K562 (cell line): ENCODE measurements around the gene HELZ2. TPM values are rescaled to one million over a fixed set of nuclear protein-coding genes. Genes with fewer than 3 reads are reported as not detected.

Source experiments
- ATAC-seq: fragments of 200-7000 bp; cut with Tn5 transposase; 3 replicates; pipeline ENCODE4 v1.9.1; 2020; ENCODE audit warnings: moderate library complexity
- BruUV-seq: library from RNA; stranded (reverse); fragments of 400-500 nt; replicated peaks from 2 replicates; lab custom pipeline; 2021; lab: Mats Ljungman, UMichigan
- CTCF ChIA-PET: fragments of 300-600 bp; formaldehyde crosslinking; extraction: SDS; loops from one replicate; lab custom pipeline; 2021; ENCODE audit warnings: low intra/inter-chr PET ratio; lab: Yijun Ruan, JAX
- POLR2A ChIA-PET: fragments of 300-600, 350-650 bp; sonication (Branson Sonifier 250); formaldehyde crosslinking; extraction: SDS; loops from one replicate; lab custom pipeline; 2021; ENCODE audit warnings: antibody characterized with exemption, inconsistent platforms; lab: Yijun Ruan, JAX
- DNase-seq, 4 experiments: peaks; one replicate each; pipeline versions ENCODE4 v3.0.0 to v3.0.0-alpha.2; 2011 to 2018; ENCODE audit warnings: low spot score in 3 of 4, mixed read lengths in 3 of 4; ENCODE audit errors: extremely low read depth in 1 of 4
- FAIRE-seq: peaks from 2 replicates; lab custom pipeline; 2011; peaks lifted over from hg19 to GRCh38; lab: Jason Lieb, UNC
- H2AFZ ChIP-seq: 2 replicates; pipeline ENCODE4 v1.6.0; 2011; ENCODE audit warnings: low read depth, low read length, control low read depth, inconsistent platforms
- H3K27ac ChIP-seq: fragments of 200-600 bp; 3 replicates; pipeline ENCODE4 v1.8.0; 2011; ENCODE audit warnings: low read depth, mild to moderate bottlenecking, control low read depth, inconsistent platforms, low read length, moderate library complexity, mixed read lengths; ENCODE audit errors: extremely low read depth
- H3K27me3 ChIP-seq, 2 experiments: fragments of 300-600 bp in 1 of 2; 2 replicates in 1 of 2; 3 replicates in 1 of 2; pipeline versions ENCODE4 v1.6.0 to v1.8.0; 2011; ENCODE audit warnings: inconsistent platforms in 2 of 2, low read length in 2 of 2, mild to moderate bottlenecking in 1 of 2, mixed read lengths in 1 of 2, moderate library complexity in 1 of 2; ENCODE audit not compliant: control insufficient read depth in 2 of 2, insufficient read depth in 2 of 2
- H3K36me3 ChIP-seq: fragments of 300-600 bp; 3 replicates; pipeline ENCODE4 v1.8.0; 2011; ENCODE audit warnings: mild to moderate bottlenecking, low read length, inconsistent platforms; ENCODE audit not compliant: control insufficient read depth, insufficient read depth
- H3K4me1 ChIP-seq, 2 experiments: fragments of 200-600 bp in 1 of 2; replicated peaks in 1 of 2; 2 replicates in 1 of 2; 3 replicates in 1 of 2; pipeline versions ENCODE4 v1.5.1 to v1.8.0; 2011; ENCODE audit warnings: inconsistent platforms in 2 of 2, low read length in 2 of 2, mild to moderate bottlenecking in 1 of 2, mixed read lengths in 1 of 2, moderate library complexity in 1 of 2; ENCODE audit not compliant: control insufficient read depth in 2 of 2, insufficient read depth in 2 of 2
- H3K4me2 ChIP-seq: 2 replicates; pipeline ENCODE4 v1.6.1; 2011; ENCODE audit warnings: low read length, control low read depth, inconsistent platforms, mixed read lengths; ENCODE audit not compliant: insufficient read depth
- H3K4me3 ChIP-seq: fragments of 200-600 bp; sonication (generic), shearing (Covaris generic); 2 replicates; pipeline ENCODE4 v1.5.1; 2016; ENCODE audit warnings: control low read depth, inconsistent platforms
- H3K79me2 ChIP-seq: fragments of 200-600 bp; 3 replicates; pipeline ENCODE4 v1.8.0; 2011; ENCODE audit warnings: low read length, inconsistent platforms; ENCODE audit not compliant: control insufficient read depth, insufficient read depth
- H3K9ac ChIP-seq, 2 experiments: 2 replicates each; pipeline versions ENCODE4 v1.6.0 to v1.6.1; 2011; ENCODE audit warnings: low read depth in 2 of 2, low read length in 2 of 2, control low read depth in 1 of 2, inconsistent platforms in 1 of 2, mild to moderate bottlenecking in 1 of 2, mixed read lengths in 1 of 2; ENCODE audit not compliant: insufficient read depth in 1 of 2
- H3K9me1 ChIP-seq: one replicate; pipeline ENCODE4 v1.6.0; 2011; ENCODE audit warnings: inconsistent platforms, mild to moderate bottlenecking, low read length, moderate library complexity; ENCODE audit not compliant: control insufficient read depth, insufficient read depth
- H3K9me3 ChIP-seq: replicated peaks from 2 replicates; pipeline ENCODE4 v1.5.1; 2011; ENCODE audit warnings: low read depth, low read length, inconsistent platforms; ENCODE audit not compliant: control insufficient read depth, insufficient read depth
- H4K20me1 ChIP-seq: replicated peaks from 2 replicates; pipeline ENCODE4 v1.6.1; 2011; ENCODE audit warnings: low read length, inconsistent platforms, mixed read lengths; ENCODE audit not compliant: control insufficient read depth, insufficient read depth
- CHD2 ChIP-seq: IDR thresholded peaks from 2 replicates; pipeline ENCODE4 v1.6.1; 2011; ENCODE audit warnings: low read depth, low read length
- CTCFL ChIP-seq: IDR thresholded peaks from 2 replicates; pipeline ENCODE4 v1.6.1; 2011; ENCODE audit warnings: borderline replicate concordance, low read depth, mild to moderate bottlenecking, moderate library complexity, low read length; ENCODE audit not compliant: insufficient read depth, poor library complexity, severe bottlenecking
- MCM7 ChIP-seq, 2 experiments: fragments of 450-650 bp; IDR thresholded peaks; 2 replicates each; pipeline ENCODE4 v1.6.1; 2016 to 2018
- NFIC ChIP-seq: fragments of 450-650 bp; IDR thresholded peaks from 2 replicates; pipeline ENCODE4 v1.6.1; 2017; ENCODE audit warnings: mild to moderate bottlenecking, inconsistent platforms
- POLR3G ChIP-seq: IDR thresholded peaks from 2 replicates; pipeline ENCODE4 v1.6.1; 2011; ENCODE audit not compliant: insufficient read length, insufficient replicate concordance; ENCODE audit errors: extremely low read depth
- ZC3H11A ChIP-seq: IDR thresholded peaks from 2 replicates; pipeline ENCODE4 v1.6.1; 2012; ENCODE audit warnings: low read depth, low read length, improper control_type of control experiment
- WGBS: fragments of 100-300 bp; shearing (Covaris generic); methylation state at CpG from one replicate; pipeline ENCODE4 v1.1.6; 2016; ENCODE audit warnings: low coverage, mixed read lengths; ENCODE audit not compliant: insufficient coverage; ENCODE audit errors: missing lambda C conversion rate; 5-methylcytosine and 5-hydroxymethylcytosine counted together
- in situ Hi-C: fragments of 300-500 bp; cut with MboI; formaldehyde crosslinking; loops from 4 replicates; pipeline ENCODE4 v1.15.0; 2018; ENCODE audit warnings: inconsistent platforms, mixed read lengths
- intact Hi-C: fragments of 100-400 bp; cut with micrococcal nuclease; formaldehyde crosslinking; loops from 2 replicates; pipeline ENCODE4 v1.14.2; 2022
- polyA plus RNA-seq, 8 experiments: library from polyadenylated mRNA; depleted of rRNA in 4 of 8; stranded (reverse) in 5 of 8; unstranded in 3 of 8; fragments of >200 nt; fragmentation: Nextera tagmentation in 2 of 8; fragmentation: Illumina TruSeq in 1 of 8; extraction: Ambion mirVana in 2 of 8; extraction: Trizol in 1 of 8; gene quantifications; 2 replicates each; pipeline versions ENCODE4 v1.2.1 to v1.2.3, GENCODE V29; 2011 to 2014; ENCODE audit warnings: inconsistent platforms in 1 of 8, missing spikeins in 1 of 8
- total RNA-seq, 7 experiments: library from RNA; depleted of rRNA in 6 of 7; stranded (reverse); fragments of >200 nt in 6 of 7; fragmentation: Illumina TruSeq in 2 of 7; extraction: Trizol in 2 of 7; gene quantifications; 2 replicates each; pipeline versions ENCODE4 v1.2.1 to v1.2.3, GENCODE V29; 2011 to 2021; ENCODE audit warnings: low replicate concordance in 1 of 7

Gene HELZ2
- total and polyA plus RNA-seq, 9 of the 15 experiments (the other 6 are each of a cell fraction or from before 2014, with no cell fraction given), result 0.03 to 7.8 (median 2.9) TPM; not detected in 1

GRCh38 chr20:63565699-63566335 is 8.2 kb downstream of the HELZ2 start:
- H3K36me3 ChIP-seq, result no peaks in the 10 kb centered on the region
- no peak overlapping the region for H2AFZ ChIP-seq
- H3K4me3 ChIP-seq, result no peak overlapping the region
- peaks cover 0 to 24% of the 10 kb centered on the region in 2 experiments; a peak in 2 of 5 replicates for H3K27me3 ChIP-seq
- ChIA-PET CTCF (no interaction called here), POLR2A (interaction anchor here (0.6 to 1.9 kb wide), 5 partner anchors 9 to 61 kb away, joined by 3 to 9 read pairs (median 3); partner anchors contain the start of genes GMEB2 and PPDPF)
- H4K20me1 ChIP-seq, result no peaks in the 10 kb centered on the region
- H3K4me2 ChIP-seq, result no peak overlapping the region
- ATAC-seq (no peak), FAIRE-seq (no peak), DNase-seq (no peak)
- WGBS, result 36% methylated on average over 33 of the region's 43 CpGs
- no peaks in the 10 kb centered on the region for H3K9me1 ChIP-seq
- H3K9me3 ChIP-seq, result no peaks in the 10 kb centered on the region
- H3K79me2 ChIP-seq, result no peaks in the 10 kb centered on the region
- BruUV-seq, result no TSS peak
- H3K4me1 ChIP-seq, result peaks cover 0 to 91% of the 10 kb centered on the region in 2 experiments; a peak in 3 of 5 replicates
- H3K9ac ChIP-seq, result no peak overlapping the region
- H3K27ac ChIP-seq, result no peak overlapping the region
- intact Hi-C loops, result no loop called here
- in situ Hi-C loops, result no loop called here
- TF ChIP-seq MCM7 (IDR thresholded peaks at IDR 0.05), result no peak
- no peak for TF ChIP-seq CTCFL
- no peak for TF ChIP-seq CHD2
- peak; percentile 1 for TF ChIP-seq NFIC
- TF ChIP-seq POLR3G, result no peak
- TF ChIP-seq ZC3H11A, result no peak
